SU-DHL-6 (cell line): Measurements from ENCODE around the gene PAFAH1B1.

Experiments
- H2AFZ ChIP-seq: fragments of 200-600 bp; sonication (generic); 2 replicates; pipeline ENCODE4 v1.6.1; 2014; ENCODE audit warnings: low read depth, mild to moderate bottlenecking, moderate library complexity, mixed read lengths, antibody characterized with exemption, low read length; ENCODE audit not compliant: severe bottlenecking
- H3F3A ChIP-seq: fragments of 200-600 bp; shearing (Covaris generic); 2 replicates; pipeline ENCODE4 v1.6.0; 2016; ENCODE audit warnings: antibody characterized with exemption, mild to moderate bottlenecking; ENCODE audit not compliant: insufficient read depth
- H3K27ac ChIP-seq: fragments of 200-600 bp; sonication (generic); 2 replicates; pipeline ENCODE4 v1.5.1; 2016; ENCODE audit warnings: low read depth, mild to moderate bottlenecking, low read length, moderate library complexity, mixed read lengths
- H3K27me3 ChIP-seq: fragments of 200-600 bp; sonication (generic), shearing (Covaris generic); 2 replicates; pipeline ENCODE4 v1.6.0; 2014; ENCODE audit warnings: mild to moderate bottlenecking, low read length
- H3K36me3 ChIP-seq: fragments of 200-600 bp; sonication (generic); 2 replicates; pipeline ENCODE4 v1.6.1; 2014; ENCODE audit warnings: mild to moderate bottlenecking, low read length, mixed read lengths
- H3K4me2 ChIP-seq: fragments of 300-600, 200-600 bp; shearing (Covaris generic), sonication (generic); 2 replicates; pipeline ENCODE4 v1.6.0; 2014; ENCODE audit warnings: low read length, low read depth, mild to moderate bottlenecking; ENCODE audit not compliant: poor library complexity, severe bottlenecking
- H3K4me3 ChIP-seq: fragments of 200-600 bp; sonication (generic); 2 replicates; pipeline ENCODE4 v1.5.1; 2014; ENCODE audit warnings: antibody characterized with exemption, low read length, mild to moderate bottlenecking, mixed read lengths; ENCODE audit not compliant: insufficient read depth, poor library complexity, severe bottlenecking
- H3K79me2 ChIP-seq: fragments of 200-600 bp; sonication (generic); 2 replicates; pipeline ENCODE4 v1.6.1; 2014; ENCODE audit warnings: mild to moderate bottlenecking, low read length, moderate library complexity; ENCODE audit not compliant: insufficient read depth
- H3K9ac ChIP-seq: fragments of 200-600 bp; sonication (generic); 2 replicates; pipeline ENCODE4 v1.7.0; 2014; ENCODE audit warnings: mild to moderate bottlenecking, low read length
- H3K9me2 ChIP-seq: fragments of 200-600 bp; sonication (generic); replicated peaks from 2 replicates; pipeline ENCODE4 v1.6.1; 2014; ENCODE audit warnings: low read length; ENCODE audit not compliant: insufficient read depth
- H3K9me3 ChIP-seq: fragments of 200-600 bp; sonication (generic); 2 replicates; pipeline ENCODE4 v1.6.1; 2014; ENCODE audit warnings: low read length, mixed read lengths; ENCODE audit not compliant: insufficient read depth
- H4K20me1 ChIP-seq: fragments of 200-600 bp; sonication (generic); 2 replicates; pipeline ENCODE4 v1.6.1; 2014; ENCODE audit warnings: low read depth, mild to moderate bottlenecking, antibody characterized with exemption, low read length, moderate library complexity, mixed read lengths
- CTCF ChIP-seq: fragments of 200-600 bp; sonication (generic); IDR thresholded peaks from one replicate; pipeline ENCODE4 v1.5.1; 2017; ENCODE audit warnings: antibody characterized with exemption, mild to moderate bottlenecking, low read length, moderate library complexity; ENCODE audit not compliant: insufficient read depth, poor library complexity, severe bottlenecking
- EZH2phosphoT487 ChIP-seq: fragments of 200-600 bp; sonication (generic), shearing (Covaris generic); conservative IDR thresholded peaks from 2 replicates; pipeline ENCODE4 v1.6.1; 2018; ENCODE audit warnings: mild to moderate bottlenecking, antibody characterized with exemption, low read length, moderate library complexity, mixed read lengths

The PAFAH1B1 gene

GRCh38 chr17:2634361-2634960, 41.0 kb downstream of the PAFAH1B1 start:
- no peaks in the 10 kb centered on the region for H3K27me3 ChIP-seq
- peaks cover 19% of the 10 kb centered on the region; the same call in 1 of the 2 replicates for H3K36me3 ChIP-seq
- H4K20me1 ChIP-seq = peaks cover 34% of the 10 kb centered on the region
- TF ChIP-seq EZH2phosphoT487 (no peak), CTCF (no peak)
- H3K9me3 ChIP-seq = no peaks in the 10 kb centered on the region
- no peak overlapping the region for H3K27ac ChIP-seq
- no peak overlapping the region for H3K9ac ChIP-seq
- no peak overlapping the region for H3K4me3 ChIP-seq
- H3K4me2 ChIP-seq = no peak overlapping the region
- H3K79me2 ChIP-seq = peaks cover 99% of the 10 kb centered on the region
- H3F3A ChIP-seq = 0 out of 2 replicates have a peak, but pooled peaks cover 4% of the 10 kb centered on the region
- no peak overlapping the region for H2AFZ ChIP-seq
- no peaks in the 10 kb centered on the region for H3K9me2 ChIP-seq

GRCh38 chr17:2635241-2635640, 41.8 kb downstream of the PAFAH1B1 start:
- Histone ChIP-seq H3K4me3 (no peak overlapping the region), H3K79me2 (peaks cover 98% of the 10 kb centered on the region), H4K20me1 (peaks cover 30% of the 10 kb centered on the region), H2AFZ (no peak overlapping the region), H3F3A (0 out of 2 replicates have a peak, but pooled peaks cover 4% of the 10 kb centered on the region), H3K27ac (no peak overlapping the region), H3K36me3 (peaks cover 24% of the 10 kb centered on the region; the same call in 1 of the 2 replicates), H3K9me2 (no peaks in the 10 kb centered on the region), H3K27me3 (no peaks in the 10 kb centered on the region), H3K9ac (no peak overlapping the region), H3K9me3 (no peaks in the 10 kb centered on the region), H3K4me2 (no peak overlapping the region)
- TF ChIP-seq CTCF (no peak), EZH2phosphoT487 (no peak)

GRCh38 chr17:2635675-2636074, 42.2 kb downstream of the PAFAH1B1 start:
- Histone ChIP-seq H3K27me3 (no peaks in the 10 kb centered on the region), H3K79me2 (peaks cover 98% of the 10 kb centered on the region), H3K4me2 (no peak overlapping the region), H3F3A (0 out of 2 replicates have a peak, but pooled peaks cover 4% of the 10 kb centered on the region), H3K4me3 (no peak overlapping the region), H3K9ac (no peak overlapping the region), H4K20me1 (peaks cover 30% of the 10 kb centered on the region), H3K9me2 (no peaks in the 10 kb centered on the region), H3K36me3 (peaks cover 24% of the 10 kb centered on the region; the same call in 1 of the 2 replicates), H2AFZ (no peak overlapping the region), H3K9me3 (no peaks in the 10 kb centered on the region), H3K27ac (no peak overlapping the region)
- TF ChIP-seq EZH2phosphoT487 = no peak
- TF ChIP-seq CTCF = no peak
